Bronchial epithelial cell (primary cell): ENCODE measurements around the gene PREP. TPM values are rescaled to one million over a fixed set of nuclear protein-coding genes. Genes with fewer than 3 reads are reported as not detected.
A peak's percentile ranks its signal among the peaks of the same experiment; 100 is the strongest.

ENCODE experiments used
- DNase-seq: peaks from one replicate; pipeline ENCODE4 v3.0.0-alpha.2; 2010; ENCODE audit warnings: low read depth
- FAIRE-seq: peaks from 2 replicates; lab custom pipeline; 2011; peaks lifted over from hg19 to GRCh38; lab: Jason Lieb, UNC
- H3K27me3 ChIP-seq: 2 replicates; pipeline ENCODE4 v1.5.1; 2011; ENCODE audit warnings: low read length; ENCODE audit not compliant: control insufficient read depth, insufficient read depth
- H3K36me3 ChIP-seq: 2 replicates; pipeline ENCODE4 v1.5.1; 2011; ENCODE audit warnings: low read length; ENCODE audit not compliant: control insufficient read depth, insufficient read depth
- H3K4me3 ChIP-seq: 2 replicates; pipeline ENCODE4 v1.5.1; 2011; ENCODE audit warnings: mild to moderate bottlenecking, low read depth, low read length, control low read depth
- CTCF ChIP-seq: IDR thresholded peaks from 2 replicates; pipeline ENCODE4 v1.5.1; 2011; ENCODE audit warnings: mild to moderate bottlenecking, moderate library complexity, low read length, control low read depth, inconsistent platforms; ENCODE audit not compliant: insufficient read depth, severe bottlenecking
- total RNA-seq: library from RNA; depleted of rRNA; stranded (reverse); fragments of >200 nt; gene quantifications from 2 replicates; pipeline ENCODE4 v1.2.1, GENCODE V29; 2014

Gene PREP
- total RNA-seq, 1 donor from 2014 or later = 30.5 TPM

- FAIRE-seq (no peak), DNase-seq (no peak)
- Histone ChIP-seq H3K36me3 (peaks cover 2% of the 10 kb centered on the region), H3K27me3 (no peaks in the 10 kb centered on the region), H3K4me3 (peak overlapping the region; percentile 95)
- no peak for TF ChIP-seq CTCF
These were observed 568 bp downstream of the PREP start for GRCh38 chr6:105402090-105402938.

- H3K4me3 ChIP-seq = peak overlapping the region; percentile 95
- DNase-seq = no peak
- H3K36me3 ChIP-seq = peaks cover 2% of the 10 kb centered on the region
- no peak for FAIRE-seq
- no peak for TF ChIP-seq CTCF
- H3K27me3 ChIP-seq = no peaks in the 10 kb centered on the region
These were observed 1.4 kb downstream of the PREP start for GRCh38 chr6:105401247-105402089.

GRCh38 chr6:105400501-105400900 is 2.4 kb downstream of the PREP start:
- H3K27me3 ChIP-seq = no peaks in the 10 kb centered on the region
- no peak for FAIRE-seq
- peaks cover 5% of the 10 kb centered on the region for H3K36me3 ChIP-seq
- no peak overlapping the region for H3K4me3 ChIP-seq
- TF ChIP-seq CTCF = no peak
- DNase-seq = no peak

GRCh38 chr6:105398859-105399258 is 4.0 kb downstream of the PREP start:
- Histone ChIP-seq H3K27me3 (no peaks in the 10 kb centered on the region), H3K4me3 (no peak overlapping the region), H3K36me3 (peaks cover 5% of the 10 kb centered on the region)
- no peak for TF ChIP-seq CTCF
- FAIRE-seq (no peak), DNase-seq (no peak)

- no peak for DNase-seq
- no peak for TF ChIP-seq CTCF
- peaks cover 5% of the 10 kb centered on the region for H3K36me3 ChIP-seq
- no peak for FAIRE-seq
- H3K4me3 ChIP-seq = no peak overlapping the region
- no peaks in the 10 kb centered on the region for H3K27me3 ChIP-seq
These were observed 4.9 kb downstream of the PREP start for GRCh38 chr6:105397987-105398386.
